HuH-7.5 (cell line): Measurements from ENCODE around the gene PNPLA3.

Experiments
- DNase-seq: peaks from one replicate; pipeline ENCODE4 v3.0.0; 2011; ENCODE audit warnings: low spot score

Gene PNPLA3

GRCh38 chr22:43968614-43969013, 45.0 kb downstream of the PNPLA3 start:
- DNase-seq = no peak

GRCh38 chr22:43969021-43969878, 45.6 kb downstream of the PNPLA3 start:
- no peak for DNase-seq

- DNase-seq = no peak
These were observed 46.6 kb downstream of the PNPLA3 start for GRCh38 chr22:43969989-43970755.

GRCh38 chr22:43971112-43971511, 47.5 kb downstream of the PNPLA3 start:
- no peak for DNase-seq

GRCh38 chr22:43972931-43973462, 49.4 kb downstream of the PNPLA3 start:
- no peak for DNase-seq

- DNase-seq = no peak
These were observed 50.5 kb downstream of the PNPLA3 start for GRCh38 chr22:43974028-43974545.

- DNase-seq = no peak
These were observed 51.4 kb downstream of the PNPLA3 start for GRCh38 chr22:43975041-43975440.

- no peak for DNase-seq
These were observed 53.5 kb downstream of the PNPLA3 start for GRCh38 chr22:43976861-43977795.

GRCh38 chr22:43978558-43978957, 55.0 kb downstream of the PNPLA3 start:
- no peak for DNase-seq

- no peak for DNase-seq
These were observed 57.0 kb downstream of the PNPLA3 start for GRCh38 chr22:43980579-43980978.

- no peak for DNase-seq
These were observed 57.4 kb downstream of the PNPLA3 start for GRCh38 chr22:43980996-43981395.

GRCh38 chr22:43983808-43984207, 60.2 kb downstream of the PNPLA3 start:
- no peak for DNase-seq

GRCh38 chr22:43985532-43985931, 61.9 kb downstream of the PNPLA3 start:
- DNase-seq = no peak

- no peak for DNase-seq
These were observed 64.7 kb downstream of the PNPLA3 start for GRCh38 chr22:43988116-43988820.

- no peak for DNase-seq
These were observed 65.4 kb downstream of the PNPLA3 start for GRCh38 chr22:43988960-43989359.

GRCh38 chr22:43990044-43990443, 66.4 kb downstream of the PNPLA3 start:
- no peak for DNase-seq

GRCh38 chr22:43991316-43992020, 67.9 kb downstream of the PNPLA3 start:
- DNase-seq = no peak

GRCh38 chr22:43992331-43992821, 68.8 kb downstream of the PNPLA3 start:
- no peak for DNase-seq

GRCh38 chr22:43993072-43993760, 69.6 kb downstream of the PNPLA3 start:
- DNase-seq = peak; percentile 51

- no peak for DNase-seq
These were observed 70.4 kb downstream of the PNPLA3 start for GRCh38 chr22:43994006-43994405.
